GM12801 (cell line): Measurements from ENCODE around the gene ABCD3.

ENCODE experiments used
- TF ChIP-seq, protein P1 (sequence below): IDR thresholded peaks from one replicate; pipeline ENCODE4 v1.5.1; 2011; ENCODE audit warnings: control low read depth; ENCODE audit not compliant: insufficient read length; ENCODE audit errors: extremely low read depth

Gene ABCD3

GRCh38 chr1:94422115-94422820 is 4.1 kb downstream of the ABCD3 start:
- TF ChIP-seq, protein P1, sequence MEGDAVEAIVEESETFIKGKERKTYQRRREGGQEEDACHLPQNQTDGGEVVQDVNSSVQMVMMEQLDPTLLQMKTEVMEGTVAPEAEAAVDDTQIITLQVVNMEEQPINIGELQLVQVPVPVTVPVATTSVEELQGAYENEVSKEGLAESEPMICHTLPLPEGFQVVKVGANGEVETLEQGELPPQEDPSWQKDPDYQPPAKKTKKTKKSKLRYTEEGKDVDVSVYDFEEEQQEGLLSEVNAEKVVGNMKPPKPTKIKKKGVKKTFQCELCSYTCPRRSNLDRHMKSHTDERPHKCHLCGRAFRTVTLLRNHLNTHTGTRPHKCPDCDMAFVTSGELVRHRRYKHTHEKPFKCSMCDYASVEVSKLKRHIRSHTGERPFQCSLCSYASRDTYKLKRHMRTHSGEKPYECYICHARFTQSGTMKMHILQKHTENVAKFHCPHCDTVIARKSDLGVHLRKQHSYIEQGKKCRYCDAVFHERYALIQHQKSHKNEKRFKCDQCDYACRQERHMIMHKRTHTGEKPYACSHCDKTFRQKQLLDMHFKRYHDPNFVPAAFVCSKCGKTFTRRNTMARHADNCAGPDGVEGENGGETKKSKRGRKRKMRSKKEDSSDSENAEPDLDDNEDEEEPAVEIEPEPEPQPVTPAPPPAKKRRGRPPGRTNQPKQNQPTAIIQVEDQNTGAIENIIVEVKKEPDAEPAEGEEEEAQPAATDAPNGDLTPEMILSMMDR = no peak

GRCh38 chr1:94425821-94426484 is 7.8 kb downstream of the ABCD3 start:
- TF ChIP-seq, protein P1 = no peak

DNA sequence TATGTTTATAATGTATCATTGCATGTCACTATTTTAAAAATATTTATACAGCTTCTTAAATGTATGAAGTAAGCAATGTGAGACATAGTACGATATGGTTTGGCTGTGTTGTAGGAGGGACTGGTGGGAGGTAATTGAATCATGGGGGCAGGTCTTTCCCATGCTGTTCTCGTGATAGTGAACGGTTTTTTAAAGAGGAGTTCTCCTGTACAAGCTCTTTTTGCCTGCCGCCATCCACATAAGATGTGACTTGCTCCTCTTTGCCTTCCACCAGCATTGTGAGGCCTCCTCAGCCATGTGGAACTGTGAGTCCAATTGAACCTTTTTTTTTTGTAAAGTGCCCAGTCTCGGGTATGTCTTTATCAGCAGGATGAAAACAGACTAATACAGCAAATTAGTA is 10.3 kb downstream of the ABCD3 start:
- TF ChIP-seq, protein P1 = no peak

DNA sequence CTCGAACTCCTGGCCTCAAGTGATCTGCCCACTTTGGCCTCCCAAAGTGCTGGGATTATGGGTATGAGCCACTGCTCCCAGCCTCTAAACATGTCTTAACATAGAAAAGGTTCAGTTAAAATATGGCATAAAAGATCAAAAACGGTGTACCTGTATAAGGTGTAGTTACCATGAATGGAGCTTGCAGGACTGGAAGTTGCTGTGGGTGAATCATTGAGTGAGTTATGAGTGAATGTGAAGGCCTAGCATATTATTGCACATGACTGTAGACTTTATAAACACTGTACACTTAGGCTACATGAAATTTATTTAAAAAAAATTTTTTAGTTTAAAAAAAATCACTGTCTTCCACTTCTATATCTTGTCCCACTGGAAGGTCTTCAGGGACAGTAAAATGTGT is 15.7 kb downstream of the ABCD3 start:
- TF ChIP-seq, protein P1 = no peak

GRCh38 chr1:94434365-94435045 is 16.3 kb downstream of the ABCD3 start:
- TF ChIP-seq, protein P1 = no peak

GRCh38 chr1:94438692-94439276 is 20.6 kb downstream of the ABCD3 start:
- TF ChIP-seq, protein P1 = no peak

DNA sequence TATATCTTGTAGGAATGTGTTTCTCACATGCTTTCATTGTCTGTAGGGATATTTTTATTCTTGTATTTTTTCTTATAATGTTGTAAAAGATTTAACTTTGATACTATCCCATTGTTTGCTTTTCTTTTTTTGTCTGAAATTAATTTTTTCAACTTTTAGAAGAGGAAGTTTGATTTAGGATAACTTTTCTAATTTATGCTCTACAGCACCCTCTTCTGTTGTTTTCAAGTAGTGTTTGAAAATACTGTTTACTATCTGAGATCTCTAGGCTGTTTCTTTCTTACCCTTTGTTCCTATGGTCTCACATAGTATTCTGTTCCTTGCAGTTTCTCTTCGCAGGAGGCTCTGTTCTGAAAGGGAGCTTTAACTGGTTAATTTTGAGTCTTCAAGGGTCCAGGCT is 21.9 kb downstream of the ABCD3 start:
- TF ChIP-seq, protein P1 = no peak
